ENCODE results near the gene CHCHD1. TPM values are rescaled to one million over a fixed set of nuclear protein-coding genes. Genes with fewer than 3 reads are reported as not detected.
"Not testable (repeated sequence)": the region's sequence is repeated elsewhere in the genome, so short reads cannot be mapped to it uniquely, and the experiment has no call there.

CHCHD1 gene
- 41.8 and 46.8 TPM in 2 replicates for total RNA-seq

- DNase-seq (ENCODE audit: low read depth), result no peak
- Histone ChIP-seq H3K27me3 (ENCODE audit: control insufficient read depth, insufficient read depth, low read length) (no peaks in the 10 kb centered on the region), H3K4me3 (ENCODE audit: low read depth, low read length) (peak within 1 kb of the TSS; percentile 93), H3K36me3 (ENCODE audit: control insufficient read depth, insufficient read depth, low read length) (no peaks in the 10 kb centered on the region)
- TF ChIP-seq CTCF (IDR thresholded peaks at IDR 0.05; ENCODE audit: insufficient read depth, low read length, poor library complexity, severe bottlenecking), result no peak
These were observed at the start of gene CHCHD1 for GRCh38 chr10:73781879-73782748. Gene CHCHD1 (plus strand): TSS chr10:73782048. CDS start chr10:73782076, 28 bp downstream.

- TF ChIP-seq CTCF (IDR thresholded peaks at IDR 0.05; ENCODE audit: insufficient read depth, low read length, poor library complexity, severe bottlenecking), result no peak
- DNase-seq (ENCODE audit: low read depth), result no peak
- H3K27me3 ChIP-seq (ENCODE audit: control insufficient read depth, insufficient read depth, low read length), result no peaks in the 10 kb centered on the region
- no peak overlapping the region for H3K4me3 ChIP-seq (ENCODE audit: low read depth, low read length)
- no peaks in the 10 kb centered on the region for H3K36me3 ChIP-seq (ENCODE audit: control insufficient read depth, insufficient read depth, low read length)
These were observed 49.4 kb upstream of the CHCHD1 start for GRCh38 chr10:73732426-73732825.

- no peak for TF ChIP-seq CTCF (IDR thresholded peaks at IDR 0.05; ENCODE audit: insufficient read depth, low read length, poor library complexity, severe bottlenecking)
- Histone ChIP-seq H3K36me3 (ENCODE audit: control insufficient read depth, insufficient read depth, low read length) (no peaks in the 10 kb centered on the region), H3K4me3 (ENCODE audit: low read depth, low read length) (no peak overlapping the region), H3K27me3 (ENCODE audit: control insufficient read depth, insufficient read depth, low read length) (no peaks in the 10 kb centered on the region)
- no peak for DNase-seq (ENCODE audit: low read depth)
These were observed 48.8 kb upstream of the CHCHD1 start for GRCh38 chr10:73732931-73733623.

GRCh38 chr10:73734028-73734720 is 47.7 kb upstream of the CHCHD1 start:
- no peaks in the 10 kb centered on the region for H3K27me3 ChIP-seq (ENCODE audit: control insufficient read depth, insufficient read depth, low read length)
- no peak overlapping the region for H3K4me3 ChIP-seq (ENCODE audit: low read depth, low read length)
- no peak for TF ChIP-seq CTCF (IDR thresholded peaks at IDR 0.05; ENCODE audit: insufficient read depth, low read length, poor library complexity, severe bottlenecking)
- H3K36me3 ChIP-seq (ENCODE audit: control insufficient read depth, insufficient read depth, low read length), result no peaks in the 10 kb centered on the region
- no peak for DNase-seq (ENCODE audit: low read depth)

- H3K4me3 ChIP-seq (ENCODE audit: low read depth, low read length), result no peak overlapping the region
- no peaks in the 10 kb centered on the region for H3K36me3 ChIP-seq (ENCODE audit: control insufficient read depth, insufficient read depth, low read length)
- TF ChIP-seq CTCF (IDR thresholded peaks at IDR 0.05; ENCODE audit: insufficient read depth, low read length, poor library complexity, severe bottlenecking), result no peak
- H3K27me3 ChIP-seq (ENCODE audit: control insufficient read depth, insufficient read depth, low read length), result no peaks in the 10 kb centered on the region
- no peak for DNase-seq (ENCODE audit: low read depth)
These were observed 47.0 kb upstream of the CHCHD1 start for GRCh38 chr10:73734796-73735305.

- not testable (repeated sequence) for H3K36me3 ChIP-seq (ENCODE audit: control insufficient read depth, insufficient read depth, low read length); H3K27me3 ChIP-seq (ENCODE audit: control insufficient read depth, insufficient read depth, low read length); H3K4me3 ChIP-seq (ENCODE audit: low read depth, low read length); DNase-seq (ENCODE audit: low read depth)
These were observed 41.2 kb upstream of the CHCHD1 start for GRCh38 chr10:73740501-73741254.

All from kidney epithelial cell (primary cell).